A673 (cell line): ENCODE results near the gene ADGRL3.

Experiments used
- CTCF ChIP-seq: fragments of 300-800, 200-600 bp; sonication (generic); conservative IDR thresholded peaks from 2 replicates; pipeline ENCODE4 v1.5.1; 2017; ENCODE audit warnings: low read depth, mild to moderate bottlenecking, antibody characterized with exemption, low read length, moderate library complexity, mixed read lengths
- EZH2 ChIP-seq: fragments of 200-600 bp; sonication (generic); IDR thresholded peaks from 2 replicates; pipeline ENCODE4 v1.6.1; 2017; ENCODE audit warnings: borderline replicate concordance, low read depth, mild to moderate bottlenecking, mixed read lengths, antibody characterized with exemption, low read length; ENCODE audit not compliant: poor library complexity, severe bottlenecking

- no peak for TF ChIP-seq CTCF
- no peak for TF ChIP-seq EZH2
These were observed 201.6 kb downstream of the ADGRL3 start for GRCh38 chr4:61401771-61402170.
